HG02943 (cell line): ENCODE measurements around the gene UQCR10.

Experiments used
- ATAC-seq: cut with Tn5 transposase; IDR thresholded peaks from one replicate; pipeline ENCODE4 v1.9.1; 2021; ENCODE audit warnings: mild to moderate bottlenecking, low read depth, moderate library complexity; ENCODE audit not compliant: unreplicated experiment

Gene UQCR10

GRCh38 chr22:29767171-29768051, at the start of gene UQCR10:
Gene UQCR10, plus strand, starts transcription at chr22:29767369. Its CDS starts 30 bp downstream, at chr22:29767399.
- peak; percentile 76 for ATAC-seq

- ATAC-seq, result no peak
These were observed 49.4 kb upstream of the UQCR10 start for GRCh38 chr22:29717789-29718188.

- no peak for ATAC-seq
These were observed 47.9 kb upstream of the UQCR10 start for GRCh38 chr22:29718949-29719898.

GRCh38 chr22:29719899-29720645, 47.1 kb upstream of the UQCR10 start, which contains the start of gene CABP7:
Gene CABP7, plus strand, starts transcription at chr22:29720003. Its CDS starts 422 bp downstream, at chr22:29720425.
- ATAC-seq, result no peak

GRCh38 chr22:29720811-29721323, 46.3 kb upstream of the UQCR10 start:
- ATAC-seq, result no peak

GRCh38 chr22:29722151-29722550, 45.0 kb upstream of the UQCR10 start:
- no peak for ATAC-seq

GRCh38 chr22:29722587-29722986, 44.6 kb upstream of the UQCR10 start:
- ATAC-seq, result no peak

- ATAC-seq, result no peak
These were observed 43.4 kb upstream of the UQCR10 start for GRCh38 chr22:29723766-29724165.

- ATAC-seq, result no peak
These were observed 42.3 kb upstream of the UQCR10 start for GRCh38 chr22:29724843-29725242.

- ATAC-seq, result no peak
These were observed 41.1 kb upstream of the UQCR10 start for GRCh38 chr22:29726106-29726505.

- no peak for ATAC-seq
These were observed 40.5 kb upstream of the UQCR10 start for GRCh38 chr22:29726512-29727130.

GRCh38 chr22:29727131-29727523, 40.0 kb upstream of the UQCR10 start:
- no peak for ATAC-seq

- ATAC-seq, result no peak
These were observed 38.0 kb upstream of the UQCR10 start for GRCh38 chr22:29729161-29729560.

GRCh38 chr22:29731058-29731850, 35.9 kb upstream of the UQCR10 start:
- ATAC-seq, result no peak

- ATAC-seq, result no peak
These were observed 34.3 kb upstream of the UQCR10 start for GRCh38 chr22:29732883-29733282.

- no peak for ATAC-seq
These were observed 33.6 kb upstream of the UQCR10 start for GRCh38 chr22:29733362-29734201.

GRCh38 chr22:29734406-29734805, 32.8 kb upstream of the UQCR10 start:
- ATAC-seq, result no peak

- no peak for ATAC-seq
These were observed 32.3 kb upstream of the UQCR10 start for GRCh38 chr22:29734838-29735237.
